B cell (primary cell): ENCODE results near the gene STXBP4. TPM values are rescaled to one million over a fixed set of nuclear protein-coding genes. Genes with fewer than 3 reads are reported as not detected.

ENCODE experiments used
- ATAC-seq: fragments of 200-7000 bp; cut with Tn5 transposase; one replicate; pipeline ENCODE4 v1.10.0; 2021; ENCODE audit warnings: low read depth, mild to moderate bottlenecking, moderate number of reproducible peaks, moderate library complexity
- CTCF ChIA-PET: fragments of 350-600 bp; sonication (Branson Sonifier 250); formaldehyde crosslinking; loops from one replicate; lab custom pipeline; 2021; ENCODE audit warnings: antibody characterized with exemption, inconsistent platforms; lab: Charles Lee
- POLR2A ChIA-PET: fragments of 350-600 bp; sonication (Branson Sonifier 250); formaldehyde crosslinking; loops from one replicate; lab custom pipeline; 2021; ENCODE audit warnings: antibody characterized with exemption; lab: Charles Lee
- DNase-seq: peaks from one replicate; pipeline ENCODE4 v3.0.0; 2013
- H2AFZ ChIP-seq: 2 replicates; pipeline ENCODE4 v1.6.1; 2012; ENCODE audit warnings: mild to moderate bottlenecking, low read depth, low read length; ENCODE audit not compliant: insufficient read depth, poor library complexity, severe bottlenecking
- H3K27ac ChIP-seq, 2 donors: 1 replicate in 1 of 2; 2 replicates in 1 of 2; pipeline ENCODE4 v1.5.1; 2012 to 2013; ENCODE audit warnings: low read length in 2 of 2, mild to moderate bottlenecking in 2 of 2, moderate library complexity in 1 of 2
- H3K27me3 ChIP-seq, 4 experiments: fragments of 200-600 bp in 1 of 4; sonication (generic) in 1 of 4; replicated peaks in 1 of 4; 1 replicate in 2 of 4; 2 replicates in 2 of 4; pipeline versions ENCODE4 v1.6.1 to v1.7.0; 2013 to 2016; ENCODE audit warnings: low read length in 3 of 4, mild to moderate bottlenecking in 2 of 4, mixed read lengths in 1 of 4, moderate library complexity in 1 of 4; ENCODE audit not compliant: insufficient read depth in 4 of 4, control insufficient read depth in 3 of 4; ENCODE audit errors: control extremely low read depth in 1 of 4
- H3K36me3 ChIP-seq, 2 experiments: replicated peaks in 1 of 2; 1 replicate in 1 of 2; 2 replicates in 1 of 2; pipeline versions ENCODE4 v1.6.1 to v1.7.1; 2013; ENCODE audit warnings: low read length in 1 of 2; ENCODE audit not compliant: insufficient read depth in 2 of 2, control insufficient read depth in 1 of 2; ENCODE audit errors: control extremely low read depth in 1 of 2, extremely low read depth in 1 of 2
- H3K4me1 ChIP-seq, 2 donors: fragments of 200-600 bp in 1 of 2; sonication (generic) in 1 of 2; 1 replicate in 1 of 2; 2 replicates in 1 of 2; pipeline versions ENCODE4 v1.5.1 to v1.6.1; 2013 to 2017; ENCODE audit warnings: low read length in 2 of 2; ENCODE audit not compliant: control insufficient read depth in 2 of 2, insufficient read depth in 2 of 2
- H3K4me2 ChIP-seq: replicated peaks from 2 replicates; pipeline ENCODE3; 2012; ENCODE audit warnings: mild to moderate bottlenecking, low read depth, low read length; ENCODE audit not compliant: poor library complexity, severe bottlenecking
- H3K4me3 ChIP-seq, 5 experiments: fragments of 200-600 bp in 1 of 5; sonication (generic) in 1 of 5; 1 replicate in 3 of 5; 2 replicates in 2 of 5; pipeline versions ENCODE4 v1.5.1 to v1.7.0; 2011 to 2016; ENCODE audit warnings: low read length in 4 of 5, mild to moderate bottlenecking in 4 of 5, low read depth in 2 of 5, control low read depth in 1 of 5, moderate library complexity in 1 of 5; ENCODE audit not compliant: insufficient read depth in 1 of 5; ENCODE audit errors: control extremely low read depth in 1 of 5, extremely low read depth in 1 of 5
- H3K79me2 ChIP-seq: fragments of 200-600 bp; sonication (generic); one replicate; pipeline ENCODE4 v1.6.0; 2016; ENCODE audit warnings: low read length; ENCODE audit not compliant: control insufficient read depth, insufficient read depth
- H3K9ac ChIP-seq: fragments of 200-600 bp; sonication (generic); 2 replicates; pipeline ENCODE4 v1.6.1; 2017; ENCODE audit warnings: mild to moderate bottlenecking, low read length, moderate library complexity
- H3K9me3 ChIP-seq, 3 donors: one replicate each; pipeline versions ENCODE4 v1.6.1 to v1.7.1; 2013; ENCODE audit warnings: low read length in 2 of 3; ENCODE audit not compliant: control insufficient read depth in 2 of 3, insufficient read depth in 1 of 3; ENCODE audit errors: control extremely low read depth in 1 of 3
- H4K20me1 ChIP-seq: 2 replicates; pipeline ENCODE4 v1.6.0; 2012; ENCODE audit warnings: mild to moderate bottlenecking, low read length; ENCODE audit not compliant: insufficient read depth, control insufficient read depth, poor library complexity, severe bottlenecking
- H3K27ac Mint-ChIP-seq: one replicate; pipeline ENCODE4 v1.8.0; 2021; ENCODE audit warnings: mixed read lengths
- H3K27me3 Mint-ChIP-seq: one replicate; pipeline ENCODE4 v1.8.0; 2021; ENCODE audit warnings: mixed read lengths
- H3K4me1 Mint-ChIP-seq: one replicate; pipeline ENCODE4 v1.8.0; 2021; ENCODE audit warnings: mixed read lengths
- H3K4me3 Mint-ChIP-seq: one replicate; pipeline ENCODE4 v1.8.0; 2021; ENCODE audit warnings: mixed read lengths
- H3K9me3 Mint-ChIP-seq: one replicate; pipeline ENCODE4 v1.8.0; 2022; ENCODE audit warnings: mixed read lengths; ENCODE audit not compliant: insufficient read depth
- CTCF ChIP-seq: fragments of 200-600 bp; IDR thresholded peaks from one replicate; pipeline ENCODE4 v1.8.0; 2022; ENCODE audit warnings: antibody characterized with exemption, mild to moderate bottlenecking
- EZH2 ChIP-seq: IDR thresholded peaks from 2 replicates; pipeline ENCODE4 v1.6.1; 2012; ENCODE audit warnings: borderline replicate concordance, low read depth, mild to moderate bottlenecking, moderate library complexity, low read length; ENCODE audit not compliant: insufficient read depth, poor library complexity, severe bottlenecking
- WGBS: methylation state at CpG from one replicate; pipeline ENCODE4 v1.1.5; 2013; ENCODE audit warnings: missing lambda C conversion rate; ENCODE audit not compliant: insufficient coverage; 5-methylcytosine and 5-hydroxymethylcytosine counted together
- intact Hi-C: fragments of 100-400 bp; cut with micrococcal nuclease; formaldehyde crosslinking; loops from one replicate; pipeline ENCODE4 v1.10.0; 2022
- polyA plus RNA-seq: library from polyadenylated mRNA; depleted of rRNA; stranded (reverse); fragments of >200 nt; gene quantifications from 2 replicates; pipeline ENCODE4 v1.2.3, GENCODE V29; 2012
- total RNA-seq, 2 donors: library from RNA; stranded (reverse); fragments of 120-200 nt in 1 of 2; gene quantifications; 1 replicate in 1 of 2; 2 replicates in 1 of 2; pipeline versions ENCODE4 v1.2.3 to v1.2.4, GENCODE V29; 2013 to 2022

Gene STXBP4
- total and polyA plus RNA-seq, 2 donors (not counting 1 experiment from before 2014, with no cell fraction given), result 1.2 to 11.4 TPM

GRCh38 chr17:55081559-55081958 lies 113.0 kb downstream of the STXBP4 start:
- peaks cover 0 to 3% of the 10 kb centered on the region in 2 experiments for H3K36me3 ChIP-seq
- no peaks in the 10 kb centered on the region for H3K4me1 ChIP-seq
- H3K4me3 ChIP-seq, result no peak overlapping the region
- H3K9me3 ChIP-seq, result peaks cover 0 to 1% (median 0%) of the 10 kb centered on the region in 3 donors
- H4K20me1 ChIP-seq, result no peaks in the 10 kb centered on the region
- ChIA-PET CTCF (no interaction called here), POLR2A (no interaction called here)
- no peak overlapping the region for H2AFZ ChIP-seq
- Mint-ChIP-seq H3K4me3 (no peak overlapping the region), H3K4me1 (no peaks in the 10 kb centered on the region), H3K27ac (no peak overlapping the region), H3K27me3 (no peaks in the 10 kb centered on the region), H3K9me3 (peaks cover 2% of the 10 kb centered on the region)
- no peak overlapping the region for H3K9ac ChIP-seq
- DNase-seq (no peak), ATAC-seq (no peak)
- WGBS, result 100% methylated on average over 1 of the region's 1 CpG
- no peaks in the 10 kb centered on the region for H3K79me2 ChIP-seq
- no peak overlapping the region for H3K4me2 ChIP-seq
- intact Hi-C loops, result no loop called here
- no peaks in the 10 kb centered on the region for H3K27me3 ChIP-seq
- no peak for TF ChIP-seq CTCF
- no peak for TF ChIP-seq EZH2
- H3K27ac ChIP-seq, result no peak overlapping the region

- no peak overlapping the region for H3K4me3 Mint-ChIP-seq
- CTCF ChIA-PET, result no interaction called here
- no peak overlapping the region for H3K27ac Mint-ChIP-seq
- Histone ChIP-seq H3K9me3 (peaks cover 0 to 2% (median 0%) of the 10 kb centered on the region in 3 donors), H3K79me2 (no peaks in the 10 kb centered on the region), H3K4me1 (no peaks in the 10 kb centered on the region), H3K4me3 (no peak overlapping the region), H3K9ac (no peak overlapping the region), H3K4me2 (no peak overlapping the region), H3K36me3 (peaks cover 0 to 3% of the 10 kb centered on the region in 2 experiments), H2AFZ (no peak overlapping the region), H4K20me1 (no peaks in the 10 kb centered on the region), H3K27ac (no peak overlapping the region), H3K27me3 (no peaks in the 10 kb centered on the region)
- TF ChIP-seq EZH2 (no peak), CTCF (no peak)
- DNase-seq (no peak), ATAC-seq (no peak)
- POLR2A ChIA-PET, result no interaction called here
- peaks cover 2% of the 10 kb centered on the region for H3K9me3 Mint-ChIP-seq
- no peaks in the 10 kb centered on the region for H3K27me3 Mint-ChIP-seq
- intact Hi-C loops, result no loop called here
- WGBS, result 60% methylated on average over 1 of the region's 2 CpGs
- no peaks in the 10 kb centered on the region for H3K4me1 Mint-ChIP-seq
Observed at GRCh38 chr17:55086635-55087058, 118.1 kb downstream of the STXBP4 start.
